H1 (cell line): ENCODE measurements around the gene PPP1R1A. TPM values are rescaled to one million over a fixed set of nuclear protein-coding genes. Genes with fewer than 3 reads are reported as not detected.

Experiments used
- EZH2 ChIP-seq: fragments of 200-600 bp; sonication (generic); IDR thresholded peaks from 2 replicates; pipeline ENCODE4 v1.7.1; 2012; ENCODE audit warnings: low read depth, mild to moderate bottlenecking, moderate library complexity, low read length, inconsistent platforms; ENCODE audit not compliant: severe bottlenecking
- GTF2F1 ChIP-seq: IDR thresholded peaks from 2 replicates; pipeline ENCODE4 v1.6.1; 2012; ENCODE audit warnings: low read depth, low read length, improper control_type of control experiment, borderline replicate concordance
- JUN ChIP-seq: IDR thresholded peaks from 2 replicates; pipeline ENCODE4 v1.6.1; 2011; ENCODE audit warnings: low read depth, mild to moderate bottlenecking, improper control_type of control experiment, low read length
- POLR2A ChIP-seq, 2 experiments: IDR thresholded peaks; 1 replicate in 1 of 2; 2 replicates in 1 of 2; pipeline ENCODE4 v1.6.1; 2011; ENCODE audit warnings: low read depth in 2 of 2, low read length in 2 of 2, mild to moderate bottlenecking in 2 of 2; ENCODE audit errors: control extremely low read depth in 1 of 2
- RBBP5 ChIP-seq: IDR thresholded peaks from 2 replicates; pipeline ENCODE4 v1.7.1; 2012; ENCODE audit warnings: low read depth, mild to moderate bottlenecking, inconsistent platforms, low read length, moderate library complexity, borderline replicate concordance
- SIN3A ChIP-seq, 2 experiments: IDR thresholded peaks in 1 of 2; conservative IDR thresholded peaks in 1 of 2; 2 replicates each; pipeline ENCODE4 v1.6.1; 2011 to 2012; ENCODE audit warnings: low read length in 2 of 2, improper control_type of control experiment in 1 of 2, low read depth in 1 of 2, mild to moderate bottlenecking in 1 of 2
- TAF1 ChIP-seq: IDR thresholded peaks from 2 replicates; pipeline ENCODE4 v1.6.1; 2011; ENCODE audit warnings: mild to moderate bottlenecking, low read depth, low read length
- TCF12 ChIP-seq: IDR thresholded peaks from 2 replicates; pipeline ENCODE4 v1.6.1; 2011; ENCODE audit warnings: low read depth, mild to moderate bottlenecking, low read length
- YY1 ChIP-seq: IDR thresholded peaks from 2 replicates; pipeline ENCODE4 v1.6.1; 2011; ENCODE audit warnings: low read depth, mild to moderate bottlenecking, low read length
- polyA plus RNA-seq, 7 experiments: library from polyadenylated mRNA; depleted of rRNA in 3 of 7; stranded (reverse) in 5 of 7; unstranded in 2 of 7; fragments of >200 nt in 5 of 7; fragments of 200-250 nt in 2 of 7; gene quantifications; 1 replicate in 5 of 7; 2 replicates in 1 of 7; 4 replicates in 1 of 7; pipeline versions ENCODE4 v1.2.1 to v1.2.3, GENCODE V29; 2011 to 2013; ENCODE audit warnings: missing spikeins in 2 of 7, mixed read lengths in 2 of 7
- total RNA-seq: library from RNA; stranded (reverse); fragmentation: NEBNext Ultra II Directional; extraction: Animal tissue kit (Norgen Biotek cat#: 25700); gene quantifications from 2 replicates; pipeline ENCODE4 v1.2.1, GENCODE V29; 2021
- TF ChIP-seq, protein P1 (sequence below): fragments of 300-600 bp; sonication (generic); IDR thresholded peaks from 2 replicates; pipeline ENCODE4 v1.7.1; 2012; ENCODE audit warnings: low read length, moderate library complexity, mild to moderate bottlenecking, inconsistent platforms; ENCODE audit not compliant: insufficient replicate concordance

The PPP1R1A gene
- total and polyA plus RNA-seq, 2 of the 8 experiments (the other 6 are each of a cell fraction or from before 2014, with no cell fraction given), result 5.8 to 13.1 TPM

DNA sequence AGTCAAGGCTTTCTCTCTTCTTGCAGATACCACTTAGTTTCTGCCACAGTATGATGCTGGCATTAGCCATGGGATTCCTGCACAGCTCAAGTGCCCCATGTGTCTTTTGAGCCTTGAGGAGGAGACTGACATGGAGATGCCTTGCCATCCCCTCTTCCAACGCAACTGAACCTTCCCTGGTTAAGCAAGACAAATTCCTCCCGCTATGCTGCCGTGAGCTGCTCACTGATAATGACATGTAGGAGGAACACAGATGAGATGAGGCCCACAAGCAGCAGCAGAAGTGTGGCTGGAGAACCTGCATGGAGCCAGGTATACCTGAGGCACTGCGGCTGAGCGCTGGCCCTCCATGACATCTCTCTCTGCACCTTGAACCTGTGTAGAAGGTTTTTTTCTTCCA, 15.4 kb upstream of the PPP1R1A start (continued):
- TF ChIP-seq, protein P1, sequence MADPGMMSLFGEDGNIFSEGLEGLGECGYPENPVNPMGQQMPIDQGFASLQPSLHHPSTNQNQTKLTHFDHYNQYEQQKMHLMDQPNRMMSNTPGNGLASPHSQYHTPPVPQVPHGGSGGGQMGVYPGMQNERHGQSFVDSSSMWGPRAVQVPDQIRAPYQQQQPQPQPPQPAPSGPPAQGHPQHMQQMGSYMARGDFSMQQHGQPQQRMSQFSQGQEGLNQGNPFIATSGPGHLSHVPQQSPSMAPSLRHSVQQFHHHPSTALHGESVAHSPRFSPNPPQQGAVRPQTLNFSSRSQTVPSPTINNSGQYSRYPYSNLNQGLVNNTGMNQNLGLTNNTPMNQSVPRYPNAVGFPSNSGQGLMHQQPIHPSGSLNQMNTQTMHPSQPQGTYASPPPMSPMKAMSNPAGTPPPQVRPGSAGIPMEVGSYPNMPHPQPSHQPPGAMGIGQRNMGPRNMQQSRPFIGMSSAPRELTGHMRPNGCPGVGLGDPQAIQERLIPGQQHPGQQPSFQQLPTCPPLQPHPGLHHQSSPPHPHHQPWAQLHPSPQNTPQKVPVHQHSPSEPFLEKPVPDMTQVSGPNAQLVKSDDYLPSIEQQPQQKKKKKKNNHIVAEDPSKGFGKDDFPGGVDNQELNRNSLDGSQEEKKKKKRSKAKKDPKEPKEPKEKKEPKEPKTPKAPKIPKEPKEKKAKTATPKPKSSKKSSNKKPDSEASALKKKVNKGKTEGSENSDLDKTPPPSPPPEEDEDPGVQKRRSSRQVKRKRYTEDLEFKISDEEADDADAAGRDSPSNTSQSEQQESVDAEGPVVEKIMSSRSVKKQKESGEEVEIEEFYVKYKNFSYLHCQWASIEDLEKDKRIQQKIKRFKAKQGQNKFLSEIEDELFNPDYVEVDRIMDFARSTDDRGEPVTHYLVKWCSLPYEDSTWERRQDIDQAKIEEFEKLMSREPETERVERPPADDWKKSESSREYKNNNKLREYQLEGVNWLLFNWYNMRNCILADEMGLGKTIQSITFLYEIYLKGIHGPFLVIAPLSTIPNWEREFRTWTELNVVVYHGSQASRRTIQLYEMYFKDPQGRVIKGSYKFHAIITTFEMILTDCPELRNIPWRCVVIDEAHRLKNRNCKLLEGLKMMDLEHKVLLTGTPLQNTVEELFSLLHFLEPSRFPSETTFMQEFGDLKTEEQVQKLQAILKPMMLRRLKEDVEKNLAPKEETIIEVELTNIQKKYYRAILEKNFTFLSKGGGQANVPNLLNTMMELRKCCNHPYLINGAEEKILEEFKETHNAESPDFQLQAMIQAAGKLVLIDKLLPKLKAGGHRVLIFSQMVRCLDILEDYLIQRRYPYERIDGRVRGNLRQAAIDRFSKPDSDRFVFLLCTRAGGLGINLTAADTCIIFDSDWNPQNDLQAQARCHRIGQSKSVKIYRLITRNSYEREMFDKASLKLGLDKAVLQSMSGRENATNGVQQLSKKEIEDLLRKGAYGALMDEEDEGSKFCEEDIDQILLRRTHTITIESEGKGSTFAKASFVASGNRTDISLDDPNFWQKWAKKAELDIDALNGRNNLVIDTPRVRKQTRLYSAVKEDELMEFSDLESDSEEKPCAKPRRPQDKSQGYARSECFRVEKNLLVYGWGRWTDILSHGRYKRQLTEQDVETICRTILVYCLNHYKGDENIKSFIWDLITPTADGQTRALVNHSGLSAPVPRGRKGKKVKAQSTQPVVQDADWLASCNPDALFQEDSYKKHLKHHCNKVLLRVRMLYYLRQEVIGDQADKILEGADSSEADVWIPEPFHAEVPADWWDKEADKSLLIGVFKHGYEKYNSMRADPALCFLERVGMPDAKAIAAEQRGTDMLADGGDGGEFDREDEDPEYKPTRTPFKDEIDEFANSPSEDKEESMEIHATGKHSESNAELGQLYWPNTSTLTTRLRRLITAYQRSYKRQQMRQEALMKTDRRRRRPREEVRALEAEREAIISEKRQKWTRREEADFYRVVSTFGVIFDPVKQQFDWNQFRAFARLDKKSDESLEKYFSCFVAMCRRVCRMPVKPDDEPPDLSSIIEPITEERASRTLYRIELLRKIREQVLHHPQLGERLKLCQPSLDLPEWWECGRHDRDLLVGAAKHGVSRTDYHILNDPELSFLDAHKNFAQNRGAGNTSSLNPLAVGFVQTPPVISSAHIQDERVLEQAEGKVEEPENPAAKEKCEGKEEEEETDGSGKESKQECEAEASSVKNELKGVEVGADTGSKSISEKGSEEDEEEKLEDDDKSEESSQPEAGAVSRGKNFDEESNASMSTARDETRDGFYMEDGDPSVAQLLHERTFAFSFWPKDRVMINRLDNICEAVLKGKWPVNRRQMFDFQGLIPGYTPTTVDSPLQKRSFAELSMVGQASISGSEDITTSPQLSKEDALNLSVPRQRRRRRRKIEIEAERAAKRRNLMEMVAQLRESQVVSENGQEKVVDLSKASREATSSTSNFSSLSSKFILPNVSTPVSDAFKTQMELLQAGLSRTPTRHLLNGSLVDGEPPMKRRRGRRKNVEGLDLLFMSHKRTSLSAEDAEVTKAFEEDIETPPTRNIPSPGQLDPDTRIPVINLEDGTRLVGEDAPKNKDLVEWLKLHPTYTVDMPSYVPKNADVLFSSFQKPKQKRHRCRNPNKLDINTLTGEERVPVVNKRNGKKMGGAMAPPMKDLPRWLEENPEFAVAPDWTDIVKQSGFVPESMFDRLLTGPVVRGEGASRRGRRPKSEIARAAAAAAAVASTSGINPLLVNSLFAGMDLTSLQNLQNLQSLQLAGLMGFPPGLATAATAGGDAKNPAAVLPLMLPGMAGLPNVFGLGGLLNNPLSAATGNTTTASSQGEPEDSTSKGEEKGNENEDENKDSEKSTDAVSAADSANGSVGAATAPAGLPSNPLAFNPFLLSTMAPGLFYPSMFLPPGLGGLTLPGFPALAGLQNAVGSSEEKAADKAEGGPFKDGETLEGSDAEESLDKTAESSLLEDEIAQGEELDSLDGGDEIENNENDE, result no peak
- TF ChIP-seq SIN3A (conservative IDR thresholded peaks at IDR 0.05 in 1 of 2, IDR thresholded peaks at IDR 0.05 in 1 of 2; ENCODE audit: low read depth in 1 of 2, low read length in 2 of 2) (no peak), POLR2A (IDR thresholded peaks at IDR 0.05; ENCODE audit: control extremely low read depth in 1 of 2, low read depth in 2 of 2, low read length in 2 of 2) (no peak), EZH2 (no peak), RBBP5 (no peak), YY1 (no peak), TCF12 (no peak), TAF1 (no peak), GTF2F1 (no peak), JUN (no peak)
